ENCODE measurements around the gene NLGN4Y. TPM values are rescaled to one million over a fixed set of nuclear protein-coding genes. Genes with fewer than 3 reads are reported as not detected.

The NLGN4Y gene
- total RNA-seq, 6 donors from 2014 or later, result 4.4 to 8.4 (median 5.0) TPM; not detected in 3

- no peak for TF ChIP-seq POLR2A (IDR thresholded peaks at IDR 0.05)
- no peak for TF ChIP-seq POLR2AphosphoS5 (IDR thresholded peaks at IDR 0.05)
- no peak for TF ChIP-seq CTCF (IDR thresholded peaks at IDR 0.05)
- no peak for TF ChIP-seq EP300 (IDR thresholded peaks at IDR 0.05)
- Histone ChIP-seq H3K4me1 (no peaks in the 10 kb centered on the region), H3K36me3 (no peaks in the 10 kb centered on the region), H3K4me3 (no peak overlapping the region), H3K27me3 (no peaks in the 10 kb centered on the region), H3K9me3 (no peaks in the 10 kb centered on the region), H3K27ac (no peak overlapping the region)
- ATAC-seq (ENCODE audit: low FRiP score in 2 of 2) (no peak), DNase-seq (no peak)
- 94% methylated on average over 1 of the region's 1 CpG; no CpG with 5 or more reads in 1 of the 2 donors for WGBS, 2 donors
Measured at GRCh38 chrY:14679181-14679580, 154.9 kb downstream of the NLGN4Y start.

GRCh38 chrY:14694543-14694942, 170.2 kb downstream of the NLGN4Y start:
- Histone ChIP-seq H3K27ac (no peak overlapping the region), H3K27me3 (no peaks in the 10 kb centered on the region), H3K36me3 (no peaks in the 10 kb centered on the region), H3K9me3 (no peaks in the 10 kb centered on the region), H3K4me3 (no peak overlapping the region), H3K4me1 (no peaks in the 10 kb centered on the region)
- TF ChIP-seq POLR2AphosphoS5 (IDR thresholded peaks at IDR 0.05) (no peak), EP300 (IDR thresholded peaks at IDR 0.05) (no peak), POLR2A (IDR thresholded peaks at IDR 0.05) (no peak), CTCF (IDR thresholded peaks at IDR 0.05) (no peak)
- DNase-seq (no peak), ATAC-seq (ENCODE audit: low FRiP score in 2 of 2) (no peak)

GRCh38 chrY:14708158-14708557, 183.8 kb downstream of the NLGN4Y start:
- H3K9me3 ChIP-seq, result no peaks in the 10 kb centered on the region
- H3K27ac ChIP-seq, result no peak overlapping the region
- H3K4me1 ChIP-seq, result no peaks in the 10 kb centered on the region
- TF ChIP-seq POLR2AphosphoS5 (IDR thresholded peaks at IDR 0.05) (no peak), EP300 (IDR thresholded peaks at IDR 0.05) (no peak), CTCF (IDR thresholded peaks at IDR 0.05) (no peak)
- ATAC-seq (ENCODE audit: low FRiP score in 2 of 2), result no peak
- H3K27me3 ChIP-seq, result no peaks in the 10 kb centered on the region
- no peaks in the 10 kb centered on the region for H3K36me3 ChIP-seq
- DNase-seq, result no peak
- H3K4me3 ChIP-seq, result no peak overlapping the region

GRCh38 chrY:14741596-14741995, 217.3 kb downstream of the NLGN4Y start:
- H3K4me3 ChIP-seq, result no peak overlapping the region
- no peaks in the 10 kb centered on the region for H3K27me3 ChIP-seq
- no peaks in the 10 kb centered on the region for H3K9me3 ChIP-seq
- DNase-seq (no peak), ATAC-seq (ENCODE audit: low FRiP score in 2 of 2) (no peak)
- H3K36me3 ChIP-seq, result no peaks in the 10 kb centered on the region
- TF ChIP-seq POLR2A (IDR thresholded peaks at IDR 0.05), result no peak
- no peak for TF ChIP-seq CTCF (IDR thresholded peaks at IDR 0.05)
- TF ChIP-seq EP300 (IDR thresholded peaks at IDR 0.05), result no peak
- no peak for TF ChIP-seq POLR2AphosphoS5 (IDR thresholded peaks at IDR 0.05)
- H3K4me1 ChIP-seq, result no peaks in the 10 kb centered on the region
- H3K27ac ChIP-seq, result no peak overlapping the region
- 82% methylated on average over 1 of the region's 1 CpG; no CpG with 5 or more reads in 1 of the 2 donors for WGBS, 2 donors

- no peaks in the 10 kb centered on the region for H3K27me3 ChIP-seq
- H3K4me3 ChIP-seq, result no peak overlapping the region
- TF ChIP-seq POLR2AphosphoS5 (IDR thresholded peaks at IDR 0.05) (no peak), POLR2A (IDR thresholded peaks at IDR 0.05) (no peak), EP300 (IDR thresholded peaks at IDR 0.05) (no peak), CTCF (IDR thresholded peaks at IDR 0.05) (no peak)
- ATAC-seq (ENCODE audit: low FRiP score in 2 of 2) (no peak), DNase-seq (no peak)
- H3K4me1 ChIP-seq, result no peaks in the 10 kb centered on the region
- WGBS, 2 donors, result 83% methylated on average over 3 of the region's 4 CpGs; no CpG with 5 or more reads in 1 of the 2 donors
- no peaks in the 10 kb centered on the region for H3K9me3 ChIP-seq
- H3K36me3 ChIP-seq, result no peaks in the 10 kb centered on the region
- H3K27ac ChIP-seq, result no peak overlapping the region
Measured at GRCh38 chrY:14748329-14748728, 224.0 kb downstream of the NLGN4Y start.

Measured in upper lobe of left lung (tissue), 6 donors.